ENCODE measurements around the gene INPPL1. TPM values are rescaled to one million over a fixed set of nuclear protein-coding genes. Genes with fewer than 3 reads are reported as not detected.

The INPPL1 gene
- total RNA-seq, 2 experiments from 2014 or later: 103 to 195 TPM

DNA sequence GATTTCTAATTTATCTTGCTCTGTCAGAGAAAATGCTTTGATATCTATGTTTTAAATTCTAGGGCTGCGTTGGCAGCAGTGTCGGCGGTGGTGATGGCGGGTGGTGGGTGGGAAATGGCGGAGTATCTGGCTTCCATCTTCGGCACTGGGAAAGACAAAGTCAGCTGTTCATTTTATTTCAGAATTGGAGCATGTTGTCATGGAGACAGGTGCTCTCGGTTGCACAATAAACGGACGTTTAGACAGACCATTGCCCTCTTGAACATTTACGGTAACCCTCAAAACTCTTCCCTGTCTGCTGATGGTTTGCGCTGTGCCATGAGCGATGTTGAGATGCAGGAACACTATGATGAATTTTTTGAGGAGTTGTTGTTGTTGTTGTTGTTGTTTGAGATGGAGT, 55.5 kb downstream of the INPPL1 start:
- Histone ChIP-seq H2AFZ (ENCODE audit: low read length) (no peak overlapping the region), H3K36me3 (ENCODE audit: insufficient read depth, low read length) (no peaks in the 10 kb centered on the region), H3K9me3 (ENCODE audit: low read length) (no peaks in the 10 kb centered on the region), H3K4me2 (ENCODE audit: low read length) (no peak overlapping the region), H3K79me2 (ENCODE audit: insufficient read depth, low read depth, low read length) (no peaks in the 10 kb centered on the region), H3K4me3 (ENCODE audit: low read depth, low read length, poor library complexity, severe bottlenecking) (no peak overlapping the region), H3K9me2 (ENCODE audit: insufficient read depth, low read length) (no peaks in the 10 kb centered on the region), H4K20me1 (ENCODE audit: insufficient read depth, low read length) (no peaks in the 10 kb centered on the region), H3K27ac (ENCODE audit: low read depth, low read length, poor library complexity, severe bottlenecking) (no peak overlapping the region), H3K4me1 (ENCODE audit: insufficient read depth, low read length, poor library complexity, severe bottlenecking) (no peaks in the 10 kb centered on the region)
- ChIA-PET CTCF (ENCODE audit: unreplicated experiment) (no interaction called here), POLR2A (no interaction called here)
- intact Hi-C loops (cut with micrococcal nuclease; ENCODE audit: unreplicated experiment): no loop called here
- no peak for DNase-seq (ENCODE audit: low spot score)
- TF ChIP-seq, protein P1, sequence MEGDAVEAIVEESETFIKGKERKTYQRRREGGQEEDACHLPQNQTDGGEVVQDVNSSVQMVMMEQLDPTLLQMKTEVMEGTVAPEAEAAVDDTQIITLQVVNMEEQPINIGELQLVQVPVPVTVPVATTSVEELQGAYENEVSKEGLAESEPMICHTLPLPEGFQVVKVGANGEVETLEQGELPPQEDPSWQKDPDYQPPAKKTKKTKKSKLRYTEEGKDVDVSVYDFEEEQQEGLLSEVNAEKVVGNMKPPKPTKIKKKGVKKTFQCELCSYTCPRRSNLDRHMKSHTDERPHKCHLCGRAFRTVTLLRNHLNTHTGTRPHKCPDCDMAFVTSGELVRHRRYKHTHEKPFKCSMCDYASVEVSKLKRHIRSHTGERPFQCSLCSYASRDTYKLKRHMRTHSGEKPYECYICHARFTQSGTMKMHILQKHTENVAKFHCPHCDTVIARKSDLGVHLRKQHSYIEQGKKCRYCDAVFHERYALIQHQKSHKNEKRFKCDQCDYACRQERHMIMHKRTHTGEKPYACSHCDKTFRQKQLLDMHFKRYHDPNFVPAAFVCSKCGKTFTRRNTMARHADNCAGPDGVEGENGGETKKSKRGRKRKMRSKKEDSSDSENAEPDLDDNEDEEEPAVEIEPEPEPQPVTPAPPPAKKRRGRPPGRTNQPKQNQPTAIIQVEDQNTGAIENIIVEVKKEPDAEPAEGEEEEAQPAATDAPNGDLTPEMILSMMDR (conservative IDR thresholded peaks at IDR 0.05; ENCODE audit: low read length): no peak
- TF ChIP-seq EZH2phosphoT487 (IDR thresholded peaks at IDR 0.05; ENCODE audit: borderline replicate concordance, low read depth, low read length): no peak
- no TSS peak for BruUV-seq (replicated peaks)

DNA sequence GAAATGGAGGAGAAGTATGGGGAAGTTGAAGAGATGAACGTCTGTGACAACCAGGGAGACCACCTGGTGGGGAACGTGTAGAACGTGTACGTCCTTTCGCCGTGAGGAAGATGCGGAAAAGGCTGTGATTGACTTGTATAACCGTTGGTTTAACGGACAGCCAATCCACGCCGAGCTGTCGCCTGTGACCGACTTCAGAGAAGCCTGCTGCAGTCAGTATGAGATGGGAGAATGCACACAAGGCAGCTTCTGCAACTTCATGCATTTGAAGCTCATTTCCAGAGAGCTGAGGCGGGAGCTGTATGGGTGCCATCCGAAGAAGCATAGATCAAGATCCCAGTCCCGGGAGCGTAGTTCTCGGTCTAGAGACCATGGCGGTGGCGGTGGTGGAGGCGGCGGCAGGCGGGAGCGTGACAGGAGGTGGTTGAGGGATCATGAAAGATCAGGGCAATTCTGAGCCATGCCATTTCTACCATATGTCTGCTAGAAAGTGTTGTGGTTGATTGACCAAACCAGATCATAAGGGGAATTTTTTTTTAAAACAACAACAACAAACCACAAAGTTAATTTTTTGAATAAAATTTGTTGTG, 56.3 kb downstream of the INPPL1 start:
- no peaks in the 10 kb centered on the region for H3K9me3 ChIP-seq (ENCODE audit: low read length)
- H3K4me2 ChIP-seq (ENCODE audit: low read length): no peak overlapping the region
- H3K4me1 ChIP-seq (ENCODE audit: insufficient read depth, low read length, poor library complexity, severe bottlenecking): no peaks in the 10 kb centered on the region
- H3K36me3 ChIP-seq (ENCODE audit: insufficient read depth, low read length): no peaks in the 10 kb centered on the region
- no peaks in the 10 kb centered on the region for H4K20me1 ChIP-seq (ENCODE audit: insufficient read depth, low read length)
- no peak for DNase-seq (ENCODE audit: low spot score)
- ChIA-PET POLR2A (no interaction called here), CTCF (ENCODE audit: unreplicated experiment) (no interaction called here)
- no peak overlapping the region for H2AFZ ChIP-seq (ENCODE audit: low read length)
- H3K9me2 ChIP-seq (ENCODE audit: insufficient read depth, low read length): no peaks in the 10 kb centered on the region
- no peak overlapping the region for H3K4me3 ChIP-seq (ENCODE audit: low read depth, low read length, poor library complexity, severe bottlenecking)
- intact Hi-C loops (cut with micrococcal nuclease; ENCODE audit: unreplicated experiment): no loop called here
- no TSS peak for BruUV-seq (replicated peaks)
- H3K27ac ChIP-seq (ENCODE audit: low read depth, low read length, poor library complexity, severe bottlenecking): no peak overlapping the region
- TF ChIP-seq, protein P1 (conservative IDR thresholded peaks at IDR 0.05; ENCODE audit: low read length): no peak
- no peak for TF ChIP-seq EZH2phosphoT487 (IDR thresholded peaks at IDR 0.05; ENCODE audit: borderline replicate concordance, low read depth, low read length)
- no peaks in the 10 kb centered on the region for H3K79me2 ChIP-seq (ENCODE audit: insufficient read depth, low read depth, low read length)

DNA sequence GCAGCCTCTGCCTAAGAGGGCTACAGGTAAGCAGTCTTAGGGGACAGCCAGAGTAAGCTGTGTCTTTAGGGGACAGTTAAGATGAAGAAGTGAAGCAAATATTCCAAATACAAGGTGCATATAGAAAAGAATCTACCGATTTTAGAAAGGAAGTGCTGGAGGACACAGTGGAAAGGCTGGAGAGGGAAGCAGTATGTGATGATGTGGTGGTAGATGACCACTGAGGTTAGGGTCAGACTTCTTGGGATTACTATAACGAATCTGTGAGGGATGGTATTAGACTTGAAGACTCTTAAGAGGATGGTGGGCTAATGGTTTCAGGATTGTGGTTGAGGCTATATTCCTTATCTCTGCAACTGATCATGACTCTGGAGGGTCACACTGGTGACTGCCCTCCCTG, 59.4 kb downstream of the INPPL1 start:
- POLR2A ChIA-PET: no interaction called here
- TF ChIP-seq, protein P1 (conservative IDR thresholded peaks at IDR 0.05; ENCODE audit: low read length): no peak
- no peak for TF ChIP-seq EZH2phosphoT487 (IDR thresholded peaks at IDR 0.05; ENCODE audit: borderline replicate concordance, low read depth, low read length)
- no peaks in the 10 kb centered on the region for H3K79me2 ChIP-seq (ENCODE audit: insufficient read depth, low read depth, low read length)
- CTCF ChIA-PET (ENCODE audit: unreplicated experiment): no interaction called here
- H4K20me1 ChIP-seq (ENCODE audit: insufficient read depth, low read length): no peaks in the 10 kb centered on the region
- H3K4me3 ChIP-seq (ENCODE audit: low read depth, low read length, poor library complexity, severe bottlenecking): no peak overlapping the region
- DNase-seq (ENCODE audit: low spot score): no peak
- no peaks in the 10 kb centered on the region for H3K4me1 ChIP-seq (ENCODE audit: insufficient read depth, low read length, poor library complexity, severe bottlenecking)
- no TSS peak for BruUV-seq (replicated peaks)
- H3K9me2 ChIP-seq (ENCODE audit: insufficient read depth, low read length): no peaks in the 10 kb centered on the region
- no peaks in the 10 kb centered on the region for H3K36me3 ChIP-seq (ENCODE audit: insufficient read depth, low read length)
- no peak overlapping the region for H3K27ac ChIP-seq (ENCODE audit: low read depth, low read length, poor library complexity, severe bottlenecking)
- no peak overlapping the region for H2AFZ ChIP-seq (ENCODE audit: low read length)
- no peak overlapping the region for H3K4me2 ChIP-seq (ENCODE audit: low read length)
- no peaks in the 10 kb centered on the region for H3K9me3 ChIP-seq (ENCODE audit: low read length)
- intact Hi-C loops (cut with micrococcal nuclease; ENCODE audit: unreplicated experiment): no loop called here
